ENCODE measurements around the gene FAM234B. TPM values are rescaled to one million over a fixed set of nuclear protein-coding genes. Genes with fewer than 3 reads are reported as not detected.

Gene FAM234B, protein sequence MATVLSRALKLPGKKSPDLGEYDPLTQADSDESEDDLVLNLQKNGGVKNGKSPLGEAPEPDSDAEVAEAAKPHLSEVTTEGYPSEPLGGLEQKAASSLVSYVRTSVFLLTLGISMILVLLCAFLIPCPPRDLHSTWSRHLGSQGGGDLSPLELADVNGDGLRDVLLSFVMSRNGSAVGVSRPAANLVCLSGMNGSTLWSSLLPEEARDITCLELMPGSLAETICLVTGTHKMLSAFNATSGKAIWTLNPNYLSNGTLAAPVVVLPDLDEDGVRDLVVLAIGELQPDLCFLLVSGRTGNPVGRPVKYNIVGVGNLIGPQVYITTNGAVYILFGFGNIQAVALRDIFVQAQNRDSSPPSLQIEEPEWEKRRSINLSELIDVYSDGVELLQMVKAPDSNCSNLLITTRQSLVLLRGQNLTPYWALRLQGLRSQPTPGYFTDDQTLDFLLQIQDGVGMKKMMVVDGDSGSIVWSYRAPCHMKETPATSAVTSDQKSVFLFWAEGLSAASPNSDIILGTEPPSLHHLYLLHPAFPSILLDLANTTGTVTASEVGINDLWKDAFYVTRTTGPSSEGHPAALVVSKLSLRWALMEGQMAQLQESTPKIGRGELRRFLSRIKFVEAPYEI
- 10.1 and 13.6 TPM in 2 replicates for polyA plus RNA-seq (2014; cell fraction: cytosol; rRNA removed)
- 6.1 and 7.3 TPM in 2 replicates for polyA plus RNA-seq (2014; cell fraction: nucleus; rRNA removed)

DNA sequence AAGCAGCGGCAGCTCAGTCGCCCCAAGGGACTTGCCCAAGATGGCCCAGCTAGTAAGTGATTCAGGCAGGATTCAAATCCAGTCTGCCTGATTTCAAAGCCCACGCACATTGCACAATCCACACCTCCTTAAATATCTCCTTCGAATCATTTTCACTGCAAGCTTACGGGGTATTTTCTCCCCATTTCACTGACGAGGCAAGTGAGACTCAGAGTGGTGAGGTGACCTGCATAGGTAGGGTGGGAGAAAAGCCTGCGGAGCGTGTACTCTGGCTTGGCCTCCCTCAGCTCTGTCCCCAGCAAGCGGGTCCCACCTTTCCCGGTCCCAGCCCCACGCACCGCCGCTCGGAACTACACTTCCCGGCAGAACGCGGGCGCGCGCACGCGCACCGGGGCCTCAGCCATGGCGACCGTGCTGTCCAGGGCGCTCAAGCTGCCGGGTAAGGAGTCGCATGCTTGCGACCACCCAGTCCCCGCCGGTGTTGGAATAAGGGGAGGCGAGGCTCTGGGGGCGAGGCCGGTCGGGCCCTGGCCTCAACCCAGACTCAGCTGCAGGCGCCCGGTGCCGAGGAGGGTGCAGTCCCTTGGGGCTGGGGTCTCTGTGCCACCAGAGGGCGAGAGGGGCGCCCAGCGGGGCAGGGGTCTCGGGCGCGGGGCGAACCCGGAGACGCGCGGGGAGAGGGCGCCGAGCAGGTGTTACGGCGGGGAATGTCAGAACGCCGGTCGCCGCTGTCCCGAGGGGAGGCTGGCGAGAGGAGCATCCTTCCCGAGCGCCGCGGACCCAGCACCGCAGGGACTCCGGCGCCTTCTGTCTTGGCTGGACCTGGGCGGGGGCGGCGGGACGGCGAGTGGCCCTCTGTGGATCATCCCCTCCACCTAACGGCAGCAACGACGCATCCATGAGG is at the start of gene FAM234B:
FAM234B (plus strand) TSS at position 380 of the 904 bp plus-strand sequence; CDS start at position 403, 23 bp downstream.
- DNase-seq (ENCODE audit: low spot score): peak; percentile 82

DNA sequence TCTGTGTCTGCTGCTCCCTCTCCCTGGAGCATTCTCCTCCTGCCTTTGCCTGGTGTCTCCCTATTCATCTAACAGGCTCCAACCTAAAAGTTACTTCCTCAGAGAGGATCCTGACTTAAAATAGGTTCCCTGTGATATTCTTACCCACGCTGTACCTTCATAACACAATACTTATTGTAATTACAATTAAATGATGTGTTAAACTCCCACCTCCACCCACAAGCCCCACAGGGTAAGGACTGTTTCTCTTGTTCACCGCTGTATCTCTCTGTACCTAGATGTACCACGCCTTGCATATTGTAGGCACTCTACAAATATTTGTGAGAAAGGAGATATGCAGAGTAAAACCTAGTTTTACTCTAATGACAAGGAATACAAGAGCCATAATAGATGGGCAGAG is 49.1 kb upstream of the FAM234B start:
- no peak for DNase-seq (ENCODE audit: low spot score)

DNA sequence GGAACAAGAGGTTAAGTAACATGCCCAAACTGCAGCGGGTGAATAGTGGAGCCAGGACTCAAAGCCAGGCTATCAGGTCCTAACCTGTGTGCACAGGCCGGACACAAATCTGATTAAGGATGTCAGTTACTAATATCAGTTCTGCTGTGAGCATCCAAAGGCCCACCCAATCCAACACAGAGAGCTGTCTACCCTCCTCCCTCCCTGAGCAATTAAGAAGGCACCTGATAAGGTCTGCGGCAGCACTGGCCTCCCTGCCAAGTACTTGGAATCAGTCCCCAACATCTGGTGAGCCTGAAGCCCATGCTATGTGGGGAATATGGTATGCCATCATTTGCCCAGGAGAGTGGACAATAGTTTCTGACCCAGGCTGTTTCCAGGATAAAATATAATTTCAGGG is 48.0 kb upstream of the FAM234B start:
- peak; percentile 32 for DNase-seq (ENCODE audit: low spot score)

DNA sequence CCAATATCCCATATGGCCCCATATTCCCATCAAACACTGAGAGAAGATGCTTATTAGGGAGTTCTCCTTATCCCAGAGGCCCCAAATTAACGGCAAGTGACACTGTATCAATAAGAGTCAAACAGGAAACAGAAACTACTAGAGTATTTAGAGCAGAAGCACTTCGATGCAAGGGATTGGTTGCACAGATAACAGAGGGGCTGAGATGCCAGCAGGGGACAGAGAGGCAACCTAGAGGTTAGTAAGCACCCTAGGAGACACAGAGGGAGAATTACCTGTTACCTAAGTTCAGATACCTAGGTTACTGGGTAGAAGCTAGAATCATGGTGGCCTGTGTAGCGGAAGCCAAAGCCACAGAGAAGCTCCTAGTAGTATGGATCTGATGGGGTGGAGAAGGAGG is 47.0 kb upstream of the FAM234B start:
- DNase-seq (ENCODE audit: low spot score): no peak

DNA sequence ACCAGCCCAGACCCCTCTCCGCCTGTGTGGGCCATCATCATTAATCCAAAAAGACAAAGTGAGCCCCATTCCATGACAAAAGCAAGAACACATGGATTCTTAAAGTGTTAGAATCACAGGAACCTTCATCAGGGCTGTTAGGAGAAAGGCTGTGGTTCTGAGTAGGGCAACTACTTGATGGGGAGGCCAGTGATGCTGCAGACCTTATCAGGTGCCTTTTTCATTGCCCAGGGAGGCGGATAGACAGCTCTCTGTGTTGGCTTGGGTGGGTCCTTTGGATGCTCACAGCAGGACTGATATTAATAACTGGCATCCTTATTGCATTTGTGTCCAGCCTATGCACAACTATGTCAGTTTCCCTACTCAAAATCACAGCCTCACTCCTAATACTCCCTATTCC is 46.4 kb upstream of the FAM234B start:
- DNase-seq (ENCODE audit: low spot score): no peak

DNA sequence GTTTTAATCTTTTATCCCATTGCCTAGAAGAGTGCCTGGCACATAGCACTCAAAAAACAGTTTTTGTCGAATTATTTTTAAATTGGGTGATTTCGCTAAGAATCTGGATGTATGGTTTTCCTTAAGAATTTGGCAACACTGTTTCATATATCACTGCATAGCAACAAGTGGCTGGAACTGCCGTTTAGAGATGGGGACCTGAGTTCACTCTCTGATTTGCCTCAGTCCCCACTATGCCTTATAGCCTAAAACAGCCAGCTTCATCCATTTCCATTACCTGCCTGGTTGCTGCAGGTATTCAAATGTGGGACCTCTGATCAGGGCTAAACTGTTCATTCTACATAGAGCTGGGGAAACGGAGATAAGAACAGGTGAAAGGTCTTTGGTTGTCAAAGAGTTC is 45.9 kb upstream of the FAM234B start:
- no peak for DNase-seq (ENCODE audit: low spot score)

DNA sequence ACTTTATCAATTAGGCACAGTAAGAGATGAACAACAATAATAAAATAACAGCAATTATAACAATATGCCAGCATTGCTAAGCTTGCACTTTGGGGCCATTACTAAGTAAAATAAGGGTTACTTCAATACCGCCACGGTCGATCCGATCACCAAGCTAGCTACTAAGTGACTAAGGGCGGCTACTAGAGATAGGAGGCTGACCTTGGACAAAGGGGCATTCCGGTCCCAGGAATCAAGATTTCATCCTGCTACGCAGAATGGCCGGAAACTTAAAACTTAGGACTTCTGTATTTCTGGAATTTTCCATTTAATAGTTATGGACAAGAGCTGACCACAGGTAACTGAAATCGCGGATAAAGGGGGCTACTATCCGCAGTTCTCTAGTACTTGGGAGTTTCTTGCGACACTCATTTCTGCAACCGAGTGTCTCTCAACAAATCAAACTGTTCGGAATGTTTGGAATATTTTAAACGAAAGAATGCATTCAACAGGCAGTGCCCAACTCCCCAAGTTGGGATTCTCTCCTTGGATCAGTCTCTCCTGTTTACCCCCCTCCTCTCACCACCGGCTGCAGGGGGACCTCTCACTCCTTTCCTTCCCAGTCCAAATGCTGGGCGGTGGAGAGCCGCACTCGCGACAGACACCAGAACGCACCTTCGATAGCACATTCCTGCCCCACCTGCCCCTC is 44.8 kb upstream of the FAM234B start:
- DNase-seq (ENCODE audit: low spot score): no peak

DNA sequence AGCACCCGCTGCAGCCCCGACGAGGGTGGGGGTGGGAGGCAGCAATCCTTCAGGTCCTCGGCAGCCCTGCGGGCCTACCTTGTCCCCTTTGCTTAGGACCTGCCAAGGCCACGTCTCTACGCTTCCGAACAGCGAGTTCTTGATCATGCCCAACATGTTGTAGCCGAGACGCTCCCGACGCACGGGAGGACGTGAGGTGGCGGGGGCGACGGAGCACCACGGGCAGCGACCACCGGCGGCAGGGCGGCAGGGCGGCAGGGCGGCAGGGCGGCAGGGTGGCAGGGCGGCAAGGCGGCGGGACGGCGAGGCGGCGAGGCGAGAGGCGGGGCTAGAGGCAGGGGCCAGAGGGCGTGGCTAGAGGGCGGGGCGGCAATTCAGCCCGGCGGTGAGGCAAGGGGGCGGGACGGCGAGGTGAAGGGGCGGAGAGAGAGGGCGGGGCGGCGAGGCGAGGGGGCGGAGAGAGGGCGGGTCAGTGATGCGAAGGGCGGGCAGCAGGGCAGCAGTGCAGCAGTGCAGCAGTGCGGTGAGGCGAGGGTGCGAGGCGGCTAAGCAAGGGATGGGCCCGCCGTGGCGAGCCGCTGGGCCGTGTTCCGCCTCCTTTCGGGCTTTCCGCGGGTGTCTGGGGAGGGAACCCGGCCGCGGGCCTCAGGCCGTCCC is 44.1 kb upstream of the FAM234B start, which contains the start of gene HEBP1:
HEBP1 (minus strand) TSS at position 307 of the 657 bp plus-strand sequence; CDS start at position 156, 151 bp downstream.
- peak; percentile 83 for DNase-seq (ENCODE audit: low spot score)

DNA sequence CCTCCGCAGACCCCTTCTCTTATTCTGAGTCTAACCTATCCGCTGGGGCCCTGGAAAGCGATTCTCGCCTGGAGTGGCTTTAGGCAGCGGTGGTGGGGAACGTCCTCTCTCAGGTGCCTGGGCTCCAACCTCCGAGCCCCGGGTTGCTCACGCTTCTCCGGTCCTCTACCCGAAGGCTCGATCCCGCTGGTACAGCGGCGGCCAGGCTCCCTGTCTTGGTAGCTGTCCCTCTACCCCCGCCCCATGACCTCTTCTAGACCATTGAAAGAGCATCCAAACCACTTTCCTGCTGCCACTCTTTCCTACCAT is 43.6 kb upstream of the FAM234B start:
- DNase-seq (ENCODE audit: low spot score): no peak

DNA sequence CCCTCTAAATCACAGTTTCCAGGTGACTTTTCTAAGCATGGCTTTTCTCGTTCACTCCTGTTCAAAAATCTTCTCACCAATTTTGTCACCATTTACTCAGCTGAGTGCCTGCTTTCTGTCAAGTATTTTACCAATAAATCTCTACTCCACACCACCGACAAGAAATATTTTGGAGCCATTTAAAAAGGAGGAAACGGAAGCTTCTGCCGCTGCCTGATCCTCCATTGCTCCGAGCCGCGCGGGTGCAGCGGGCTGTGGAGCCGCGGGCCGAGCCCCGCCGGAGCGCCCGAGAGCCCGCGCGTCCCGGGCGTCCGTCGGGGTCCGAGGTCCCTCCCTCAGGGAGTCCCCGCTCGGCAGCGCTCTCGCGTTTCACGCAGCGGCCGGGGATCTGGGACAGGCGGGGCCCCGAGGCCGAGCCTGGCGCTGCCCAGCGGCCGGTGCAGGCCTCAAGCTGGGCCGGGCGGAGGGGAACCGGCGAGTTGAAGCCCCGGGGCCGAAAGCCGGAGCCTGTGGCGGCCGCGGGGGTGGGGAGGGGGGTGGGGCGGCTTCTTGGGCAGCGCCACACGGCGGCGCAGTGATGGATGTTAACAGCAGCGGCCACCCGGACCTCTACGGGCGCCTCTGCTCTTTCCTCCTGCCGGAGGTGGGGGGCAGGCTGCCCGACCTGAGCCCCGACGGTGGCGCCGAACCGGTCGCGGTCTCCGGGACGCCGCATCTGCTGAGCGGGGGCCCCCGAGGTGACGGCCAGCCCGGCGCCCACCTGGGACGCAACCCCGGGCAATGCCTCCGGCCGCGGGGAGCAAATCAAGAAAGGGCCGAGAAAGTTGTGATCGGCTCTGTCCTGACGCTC is 43.0 kb upstream of the FAM234B start:
- DNase-seq (ENCODE audit: low spot score): peak; percentile 62

DNA sequence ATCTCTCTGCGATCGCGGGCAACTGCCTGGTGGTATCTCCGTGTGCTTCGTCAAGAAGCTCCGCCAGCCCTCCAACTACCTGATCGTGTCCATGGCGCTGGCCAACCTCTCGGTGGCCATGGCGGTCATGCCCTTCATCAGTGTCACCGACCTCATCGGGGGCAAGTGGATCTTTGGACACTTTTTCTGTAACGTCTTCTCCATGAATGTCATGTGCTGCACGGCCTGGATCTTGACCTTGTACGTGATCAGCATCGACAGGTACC is 42.5 kb upstream of the FAM234B start:
- no peak for DNase-seq (ENCODE audit: low spot score)

DNA sequence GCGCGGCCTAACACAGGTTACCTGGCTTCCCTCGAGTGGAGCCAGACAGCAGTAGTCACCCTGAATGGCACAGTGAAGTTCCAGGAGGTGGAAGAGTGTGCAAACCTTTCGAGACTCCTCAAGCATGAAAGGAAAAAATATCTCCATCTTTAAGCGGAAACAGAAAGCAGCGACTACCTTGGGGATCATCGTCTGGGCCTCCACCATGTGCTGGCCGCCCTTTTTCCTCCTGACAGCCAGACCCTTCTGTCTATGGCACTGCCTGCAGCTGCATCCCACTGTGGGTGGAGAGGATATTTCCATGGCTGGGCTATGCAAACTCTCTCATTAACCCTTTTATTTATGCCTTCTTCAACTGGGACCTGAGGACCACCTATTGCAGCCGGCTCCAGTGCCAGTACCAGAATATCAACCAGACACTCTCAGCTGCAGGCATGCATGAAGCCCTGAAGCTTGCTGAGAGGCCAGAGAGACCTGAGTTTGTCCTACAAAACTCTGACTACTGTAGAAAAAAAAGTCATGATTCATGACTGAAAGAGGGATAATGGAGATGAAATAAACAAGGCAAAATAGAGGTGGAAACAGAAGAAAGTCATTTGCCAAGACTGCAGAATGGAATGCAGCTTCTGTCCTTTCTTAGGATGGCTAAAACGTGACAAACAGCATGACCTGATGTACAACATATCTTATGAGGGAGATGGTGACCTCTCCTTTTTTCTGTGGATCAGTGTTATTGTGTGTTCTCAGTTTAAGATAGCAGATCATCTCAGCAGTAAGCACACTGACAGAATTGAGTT is 41.7 kb upstream of the FAM234B start:
- DNase-seq (ENCODE audit: low spot score): no peak

DNA sequence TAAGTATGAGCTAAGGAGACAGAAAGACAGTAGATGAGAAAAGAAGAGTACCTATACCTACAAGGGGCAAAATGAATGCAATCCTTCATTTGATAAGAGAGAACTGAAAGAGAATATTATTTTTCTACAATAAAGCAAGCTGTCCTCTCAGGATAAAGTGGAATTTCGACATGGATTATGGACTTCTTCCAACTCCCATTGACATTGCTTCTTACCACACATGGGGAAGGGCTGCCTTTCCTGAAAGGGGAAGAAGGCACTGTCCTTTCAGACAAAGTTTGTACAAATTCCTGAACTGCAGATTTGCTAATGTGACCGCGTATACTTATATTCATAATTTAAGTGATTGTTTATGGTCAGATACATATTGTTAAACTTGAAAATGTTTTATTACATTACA is 39.8 kb upstream of the FAM234B start:
- DNase-seq (ENCODE audit: low spot score): no peak

DNA sequence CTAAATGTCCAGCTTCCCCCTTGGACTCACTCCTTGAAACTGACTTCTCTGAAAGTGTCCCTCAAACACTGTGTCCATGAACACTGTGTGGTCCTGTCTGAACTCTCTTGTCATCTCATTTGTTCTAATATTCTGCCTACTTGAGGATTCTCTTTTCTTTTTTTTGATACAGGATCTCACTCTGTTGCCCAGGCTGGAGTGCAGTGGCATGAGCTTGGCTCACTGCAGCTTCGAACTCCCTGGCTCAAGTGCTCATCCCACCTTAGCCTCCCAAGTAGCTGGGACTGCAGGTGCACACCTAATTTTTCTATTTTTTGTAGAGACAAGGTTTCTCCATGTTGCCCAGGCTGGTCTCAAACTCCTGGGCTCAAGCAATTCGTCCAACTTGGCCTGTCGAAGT is 39.2 kb upstream of the FAM234B start:
- no peak for DNase-seq (ENCODE audit: low spot score)

DNA sequence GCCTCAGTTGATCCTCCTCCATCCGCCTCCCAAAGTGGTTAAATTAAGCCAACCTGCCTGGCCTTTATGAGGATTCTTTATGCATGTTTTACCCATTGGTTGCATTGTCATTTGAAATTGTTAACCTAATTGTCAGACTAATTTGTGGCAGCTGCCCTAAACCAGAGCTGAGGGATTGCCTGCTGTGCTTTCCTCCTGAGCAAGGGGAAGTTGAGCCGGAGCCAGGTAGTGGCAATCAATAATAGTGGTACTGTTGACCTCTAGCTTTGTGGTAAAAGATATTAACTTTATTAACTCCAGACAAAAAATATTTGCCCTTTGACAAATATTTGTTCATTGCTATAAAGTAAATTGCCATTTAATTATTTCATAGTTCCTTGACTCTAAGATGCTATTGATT is 38.5 kb upstream of the FAM234B start:
- DNase-seq (ENCODE audit: low spot score): no peak

DNA sequence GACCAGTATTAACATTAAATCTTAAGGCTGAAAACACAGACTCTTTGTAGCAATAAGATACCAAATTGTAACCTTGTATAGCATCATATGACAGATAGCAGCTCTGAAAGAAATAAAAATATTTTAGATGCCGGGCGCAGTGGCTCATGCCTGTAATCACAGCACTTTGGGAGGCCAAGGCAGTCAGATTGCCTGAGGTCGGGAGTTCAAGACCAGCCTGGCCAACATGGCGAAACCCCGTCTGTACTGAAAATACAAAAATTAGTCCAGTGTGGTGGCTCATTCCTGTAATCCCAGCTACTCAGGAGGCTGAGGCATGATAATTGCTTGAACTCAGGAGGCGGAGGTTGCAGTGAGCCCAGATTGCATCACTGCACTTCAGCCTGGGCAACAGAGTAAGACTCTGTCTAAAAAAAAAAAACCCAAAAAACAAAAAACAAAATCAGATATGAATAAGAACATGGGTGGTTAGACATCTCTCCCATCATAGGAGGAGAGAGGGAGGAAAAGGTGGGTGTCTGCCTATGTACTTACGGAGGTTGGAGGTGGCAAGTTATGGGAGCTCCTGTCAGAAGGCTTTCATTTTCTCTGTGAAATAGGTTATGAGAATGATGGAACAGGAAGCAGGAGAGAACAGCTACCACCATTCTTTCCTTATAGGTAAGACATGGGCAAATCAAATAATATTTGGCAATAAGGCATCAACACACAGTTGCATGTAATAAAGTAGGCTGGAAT is 36.5 kb upstream of the FAM234B start:
- DNase-seq (ENCODE audit: low spot score): no peak

DNA sequence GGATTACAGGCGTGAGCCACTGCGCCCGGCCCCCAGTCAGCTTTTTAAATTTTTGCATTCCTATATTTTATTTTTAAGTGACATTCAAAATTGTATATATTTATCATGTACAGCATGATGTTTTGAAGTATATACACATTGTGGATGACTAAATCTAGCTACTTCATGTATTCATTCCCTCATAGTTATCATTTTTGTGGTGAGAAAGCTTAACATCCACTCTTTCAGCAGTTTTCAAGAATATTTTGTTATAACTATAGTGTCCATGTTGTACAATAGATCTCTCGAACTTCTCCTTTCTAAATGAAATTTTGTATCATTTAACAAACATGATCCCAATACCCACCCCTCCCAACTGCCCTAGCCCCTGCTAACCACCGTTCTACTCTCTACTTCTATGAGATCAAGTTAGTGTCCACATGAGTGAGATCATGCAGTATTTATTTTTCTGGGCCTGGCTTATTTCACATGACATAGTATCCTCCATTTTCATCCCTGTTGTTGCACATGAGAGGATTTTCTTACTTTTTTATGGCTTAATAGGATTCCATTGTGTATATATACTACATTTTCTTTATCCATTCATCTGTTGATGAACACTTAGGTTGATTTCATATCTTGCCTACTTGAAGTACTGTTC is 35.3 kb upstream of the FAM234B start:
- DNase-seq (ENCODE audit: low spot score): no peak

DNA sequence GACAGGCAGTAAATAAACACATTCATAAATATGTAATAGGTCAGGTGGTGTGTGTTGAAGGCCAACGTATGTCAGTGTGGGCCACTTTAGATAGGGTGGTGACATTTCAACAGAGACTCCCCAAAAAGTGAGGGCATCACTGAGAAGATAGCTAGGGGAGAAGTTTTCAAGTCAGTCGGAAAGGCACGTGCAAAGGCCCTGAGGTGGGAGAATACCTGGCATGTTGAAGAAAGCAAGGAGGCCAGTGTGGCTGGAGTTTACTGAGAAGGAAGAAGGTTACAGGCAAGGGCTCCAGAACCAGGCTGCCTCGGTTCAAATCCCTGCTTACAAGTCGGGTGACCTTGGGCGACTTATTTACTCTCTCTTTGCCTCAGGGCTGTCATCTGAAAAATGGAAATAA is 33.1 kb upstream of the FAM234B start:
- no peak for DNase-seq (ENCODE audit: low spot score)
